Measurements from ENCODE around the gene IER2. TPM values are rescaled to one million over a fixed set of nuclear protein-coding genes. Genes with fewer than 3 reads are reported as not detected.
A peak's percentile ranks its signal among the peaks of the same experiment; 100 is the strongest.

Gene IER2
- total RNA-seq, 1 experiment from 2014 or later: 164 TPM

DNA sequence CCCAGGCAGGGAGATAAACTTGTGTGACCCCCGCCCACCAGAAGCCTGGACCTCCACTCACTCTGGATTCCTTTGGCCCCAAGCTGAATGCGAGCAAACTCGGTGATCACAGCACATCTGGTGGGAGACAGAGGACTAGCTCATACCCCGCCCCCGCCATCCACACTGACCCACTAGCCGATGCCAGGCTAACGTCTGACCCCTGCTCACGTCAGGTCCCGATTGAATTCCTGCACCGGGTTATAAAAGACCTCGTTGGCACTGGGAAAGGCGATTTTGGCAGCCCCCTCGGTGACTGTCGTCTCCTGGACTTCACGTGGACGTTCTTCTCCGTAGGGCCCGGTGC lies 34.3 kb upstream of the IER2 start:
- DNase-seq (ENCODE audit: low spot score): no peak
- Histone ChIP-seq H3K4me3 (ENCODE audit: low read depth, low read length, poor library complexity, severe bottlenecking) (peak overlapping the region; percentile 82), H3K27me3 (replicated peaks; ENCODE audit: insufficient read depth, low read depth, low read length, poor library complexity) (no peaks in the 10 kb centered on the region), H3K9me3 (ENCODE audit: low read depth, low read length, poor library complexity, severe bottlenecking) (no peaks in the 10 kb centered on the region), H3K36me3 (ENCODE audit: insufficient read depth, low read length, poor library complexity, severe bottlenecking) (peaks cover 16% of the 10 kb centered on the region), H3K4me1 (ENCODE audit: insufficient read depth, low read length, poor library complexity, severe bottlenecking) (peaks cover 28% of the 10 kb centered on the region), H3K27ac (ENCODE audit: low read depth, low read length, poor library complexity, severe bottlenecking) (peak overlapping the region; percentile 85)
- CTCF ChIA-PET: no interaction called here
- POLR2A ChIA-PET (ENCODE audit: low non-redundant PET): no interaction called here
- BruUV-seq (replicated peaks): TSS peak; percentile 76
- intact Hi-C loops (cut with micrococcal nuclease; ENCODE audit: unreplicated experiment): no loop called here
- TF ChIP-seq EZH2 (IDR thresholded peaks at IDR 0.05; ENCODE audit: borderline replicate concordance, low read depth, low read length, poor library complexity, severe bottlenecking) (no peak), CTCF (conservative IDR thresholded peaks at IDR 0.05; ENCODE audit: low read depth, low read length) (no peak)

DNA sequence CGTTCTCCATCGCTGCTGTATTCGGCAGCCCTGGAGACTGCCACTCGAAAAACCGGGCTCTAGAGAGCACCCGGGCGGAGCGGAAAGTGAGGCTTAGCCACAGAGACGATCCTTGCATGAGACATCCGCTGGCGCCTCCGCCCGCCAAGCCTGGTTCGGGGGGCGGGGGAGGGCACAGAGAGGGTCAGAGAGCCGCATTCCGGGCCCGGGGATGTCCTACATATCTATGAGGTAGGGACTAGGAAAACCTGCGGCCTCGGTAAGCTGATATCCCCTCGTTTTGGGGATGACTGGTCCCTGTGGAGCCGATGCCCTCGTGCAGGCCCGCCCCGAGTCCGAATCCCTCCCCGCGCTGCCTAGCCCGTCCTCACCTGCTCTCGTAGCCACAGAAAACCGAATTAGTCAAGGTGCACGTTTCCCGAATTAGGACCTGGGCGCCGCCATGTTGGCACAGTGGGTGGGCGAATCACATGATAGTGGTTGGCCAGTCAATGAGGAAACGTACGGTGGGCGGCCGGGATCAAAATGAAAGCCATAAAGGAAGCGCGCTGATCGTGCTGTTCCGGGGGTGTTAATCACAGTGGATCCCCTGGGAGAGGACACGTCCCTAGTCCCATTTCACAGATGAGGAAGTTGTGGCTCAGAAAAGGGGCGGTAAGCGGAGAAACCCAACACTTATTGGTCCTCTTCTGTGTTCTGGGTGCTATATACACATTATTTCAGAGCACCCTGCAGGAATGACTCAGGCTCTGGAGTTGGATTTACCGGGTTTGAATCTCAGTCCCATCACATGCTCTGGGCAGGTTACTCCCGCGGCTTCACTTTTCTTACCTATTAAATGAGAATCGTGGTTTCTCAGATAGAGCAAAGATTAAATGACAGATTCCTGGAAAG lies 33.7 kb upstream of the IER2 start, which contains the start of gene TRMT1:
Gene TRMT1 (minus strand): TSS at position 459 of the 894 bp plus-strand sequence. CDS start 341 bp downstream, at position 118.
- H3K36me3 ChIP-seq (ENCODE audit: insufficient read depth, low read length, poor library complexity, severe bottlenecking): peaks cover 16% of the 10 kb centered on the region
- DNase-seq (ENCODE audit: low spot score): peak; percentile 98
- peak within 1 kb of the TSS; percentile 85 for H3K27ac ChIP-seq (ENCODE audit: low read depth, low read length, poor library complexity, severe bottlenecking)
- CTCF ChIA-PET: no interaction called here
- TF ChIP-seq EZH2 (IDR thresholded peaks at IDR 0.05; ENCODE audit: borderline replicate concordance, low read depth, low read length, poor library complexity, severe bottlenecking) (no peak), CTCF (conservative IDR thresholded peaks at IDR 0.05; ENCODE audit: low read depth, low read length) (no peak)
- H3K4me1 ChIP-seq (ENCODE audit: insufficient read depth, low read length, poor library complexity, severe bottlenecking): peaks cover 35% of the 10 kb centered on the region
- intact Hi-C loops (cut with micrococcal nuclease; ENCODE audit: unreplicated experiment): no loop called here
- no TSS peak for BruUV-seq (replicated peaks)
- H3K9me3 ChIP-seq (ENCODE audit: low read depth, low read length, poor library complexity, severe bottlenecking): no peaks in the 10 kb centered on the region
- H3K4me3 ChIP-seq (ENCODE audit: low read depth, low read length, poor library complexity, severe bottlenecking): peak within 1 kb of the TSS; percentile 82
- POLR2A ChIA-PET (ENCODE audit: low non-redundant PET): interaction anchor here (0.6 kb wide), 1 partner anchor 1030 kb away, joined by 3 read pairs; no protein-coding TSS in a partner anchor
- no peaks in the 10 kb centered on the region for H3K27me3 ChIP-seq (replicated peaks; ENCODE audit: insufficient read depth, low read depth, low read length, poor library complexity)

GRCh38 chr19:13117176-13117771 lies 32.9 kb upstream of the IER2 start:
- peak overlapping the region; percentile 85 for H3K27ac ChIP-seq (ENCODE audit: low read depth, low read length, poor library complexity, severe bottlenecking)
- H3K27me3 ChIP-seq (replicated peaks; ENCODE audit: insufficient read depth, low read depth, low read length, poor library complexity): no peaks in the 10 kb centered on the region
- BruUV-seq (replicated peaks): no TSS peak
- peak overlapping the region; percentile 82 for H3K4me3 ChIP-seq (ENCODE audit: low read depth, low read length, poor library complexity, severe bottlenecking)
- ChIA-PET CTCF (interaction anchor here (0.6 kb wide), 1 partner anchor 159 kb away, joined by 4 read pairs; no protein-coding TSS in a partner anchor), POLR2A (ENCODE audit: low non-redundant PET) (interaction anchor here (0.6 to 1.8 kb wide), 2 partner anchors 35 to 1030 kb away, joined by 3 to 6 read pairs; no protein-coding TSS in a partner anchor)
- intact Hi-C loops (cut with micrococcal nuclease; ENCODE audit: unreplicated experiment): no loop called here
- H3K9me3 ChIP-seq (ENCODE audit: low read depth, low read length, poor library complexity, severe bottlenecking): no peaks in the 10 kb centered on the region
- peaks cover 21% of the 10 kb centered on the region for H3K36me3 ChIP-seq (ENCODE audit: insufficient read depth, low read length, poor library complexity, severe bottlenecking)
- no peak for DNase-seq (ENCODE audit: low spot score)
- H3K4me1 ChIP-seq (ENCODE audit: insufficient read depth, low read length, poor library complexity, severe bottlenecking): peaks cover 41% of the 10 kb centered on the region
- TF ChIP-seq CTCF (conservative IDR thresholded peaks at IDR 0.05; ENCODE audit: low read depth, low read length): no peak
- no peak for TF ChIP-seq EZH2 (IDR thresholded peaks at IDR 0.05; ENCODE audit: borderline replicate concordance, low read depth, low read length, poor library complexity, severe bottlenecking)
